ENCODE measurements around the gene PEPD. TPM values are rescaled to one million over a fixed set of nuclear protein-coding genes. Genes with fewer than 3 reads are reported as not detected.

Gene PEPD
- total and polyA plus RNA-seq, 2 donors (not counting 3 experiments of a cell fraction or from before 2014, with no cell fraction given): 73.7 to 126 TPM

DNA sequence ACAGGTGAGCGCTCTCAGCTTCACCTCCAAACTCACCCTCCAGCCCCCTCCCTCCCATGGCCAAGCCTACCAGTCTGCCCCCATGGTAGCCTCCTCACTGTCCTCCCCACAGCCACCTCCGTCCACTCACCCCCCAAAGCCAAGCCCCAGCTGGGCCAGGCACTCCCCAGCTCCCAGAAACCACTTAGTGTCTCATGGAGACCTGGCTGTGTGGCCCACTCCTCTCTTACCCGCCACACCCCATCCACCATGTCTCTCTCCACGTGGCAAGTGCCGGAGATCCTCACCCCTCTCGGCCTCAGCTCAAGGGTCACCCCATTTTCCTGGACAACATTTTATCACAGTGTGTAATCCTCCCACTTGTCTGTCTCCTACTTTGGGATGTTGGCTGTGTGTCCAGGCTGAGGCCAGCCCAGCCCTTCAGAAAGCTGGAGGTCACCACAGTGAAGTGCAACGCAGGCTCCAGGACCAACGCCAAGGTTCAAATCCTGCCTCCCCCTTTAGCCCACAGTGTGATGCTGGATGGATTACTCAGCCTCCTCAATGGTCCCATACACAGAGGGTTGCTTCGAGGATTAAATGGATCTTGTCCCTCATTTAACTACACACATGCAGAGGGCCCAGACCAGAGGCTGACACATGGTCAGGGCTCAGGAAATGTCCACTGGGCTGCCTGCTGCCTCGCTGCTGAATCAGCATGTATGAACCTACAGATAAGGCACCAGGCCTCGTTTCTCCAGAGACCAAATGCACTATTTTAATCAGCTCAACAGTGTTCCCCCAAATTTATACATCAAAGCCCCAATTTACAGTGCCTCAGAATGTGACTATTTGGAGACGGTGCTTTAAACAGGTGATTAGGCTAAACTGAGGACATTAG lies 76.8 kb downstream of the PEPD start:
- H3K4me1 ChIP-seq (ENCODE audit: control insufficient read depth, extremely low read depth, insufficient read depth, low read length): no peaks in the 10 kb centered on the region
- H3K4me2 ChIP-seq (ENCODE audit: insufficient read depth, low read length): no peak overlapping the region
- H3K9me1 ChIP-seq (replicated peaks; ENCODE audit: control insufficient read depth, extremely low read depth, insufficient read depth, low read length): no peaks in the 10 kb centered on the region
- H3K36me3 ChIP-seq (ENCODE audit: control insufficient read depth in 2 of 2, extremely low read depth in 1 of 2, insufficient read depth in 2 of 2, low read length in 2 of 2): peaks cover 0 to 1% of the 10 kb centered on the region in 2 experiments
- dilution Hi-C loops (cut with MboI; ENCODE audit: extremely low pct_ligation_motif_present, low sequenced_read_pairs): no loop called here
- H3K79me2 ChIP-seq (ENCODE audit: control insufficient read depth, insufficient read depth, low read length): no peaks in the 10 kb centered on the region
- H4K20me1 ChIP-seq (replicated peaks; ENCODE audit: control insufficient read depth, extremely low read depth, insufficient read depth, low read length): no peaks in the 10 kb centered on the region
- POLR2A ChIA-PET: no interaction called here
- no peak for DNase-seq (ENCODE audit: low read depth, low spot score)
- intact Hi-C loops (cut with micrococcal nuclease): no loop called here
- TF ChIP-seq, protein P1, sequence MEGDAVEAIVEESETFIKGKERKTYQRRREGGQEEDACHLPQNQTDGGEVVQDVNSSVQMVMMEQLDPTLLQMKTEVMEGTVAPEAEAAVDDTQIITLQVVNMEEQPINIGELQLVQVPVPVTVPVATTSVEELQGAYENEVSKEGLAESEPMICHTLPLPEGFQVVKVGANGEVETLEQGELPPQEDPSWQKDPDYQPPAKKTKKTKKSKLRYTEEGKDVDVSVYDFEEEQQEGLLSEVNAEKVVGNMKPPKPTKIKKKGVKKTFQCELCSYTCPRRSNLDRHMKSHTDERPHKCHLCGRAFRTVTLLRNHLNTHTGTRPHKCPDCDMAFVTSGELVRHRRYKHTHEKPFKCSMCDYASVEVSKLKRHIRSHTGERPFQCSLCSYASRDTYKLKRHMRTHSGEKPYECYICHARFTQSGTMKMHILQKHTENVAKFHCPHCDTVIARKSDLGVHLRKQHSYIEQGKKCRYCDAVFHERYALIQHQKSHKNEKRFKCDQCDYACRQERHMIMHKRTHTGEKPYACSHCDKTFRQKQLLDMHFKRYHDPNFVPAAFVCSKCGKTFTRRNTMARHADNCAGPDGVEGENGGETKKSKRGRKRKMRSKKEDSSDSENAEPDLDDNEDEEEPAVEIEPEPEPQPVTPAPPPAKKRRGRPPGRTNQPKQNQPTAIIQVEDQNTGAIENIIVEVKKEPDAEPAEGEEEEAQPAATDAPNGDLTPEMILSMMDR (IDR thresholded peaks at IDR 0.05; ENCODE audit: extremely low read depth in 1 of 2, insufficient read depth in 1 of 2, low read depth in 1 of 2, low read length in 2 of 2): no peak
- no peak overlapping the region for H2AFZ ChIP-seq (ENCODE audit: low read depth, low read length)
- no peaks in the 10 kb centered on the region for H3K9me3 ChIP-seq (replicated peaks; ENCODE audit: control insufficient read depth, insufficient read depth, low read length)
- CTCF ChIA-PET: no interaction called here
- BruUV-seq (replicated peaks): no TSS peak
- H3K9ac ChIP-seq (replicated peaks; ENCODE audit: extremely low read depth, insufficient read depth, low read length): no peak overlapping the region
- no peaks in the 10 kb centered on the region for H3K27me3 ChIP-seq (ENCODE audit: control insufficient read depth in 2 of 2, insufficient read depth in 2 of 2, low read length in 2 of 2)
- no peak overlapping the region for H3K27ac ChIP-seq (ENCODE audit: insufficient read depth, low read depth, low read length)
- H3K4me3 ChIP-seq (replicated peaks in 1 of 3; ENCODE audit: insufficient read depth in 1 of 3, low read depth in 1 of 3, low read length in 3 of 3): no peak overlapping the region
- no peak for FAIRE-seq

DNA sequence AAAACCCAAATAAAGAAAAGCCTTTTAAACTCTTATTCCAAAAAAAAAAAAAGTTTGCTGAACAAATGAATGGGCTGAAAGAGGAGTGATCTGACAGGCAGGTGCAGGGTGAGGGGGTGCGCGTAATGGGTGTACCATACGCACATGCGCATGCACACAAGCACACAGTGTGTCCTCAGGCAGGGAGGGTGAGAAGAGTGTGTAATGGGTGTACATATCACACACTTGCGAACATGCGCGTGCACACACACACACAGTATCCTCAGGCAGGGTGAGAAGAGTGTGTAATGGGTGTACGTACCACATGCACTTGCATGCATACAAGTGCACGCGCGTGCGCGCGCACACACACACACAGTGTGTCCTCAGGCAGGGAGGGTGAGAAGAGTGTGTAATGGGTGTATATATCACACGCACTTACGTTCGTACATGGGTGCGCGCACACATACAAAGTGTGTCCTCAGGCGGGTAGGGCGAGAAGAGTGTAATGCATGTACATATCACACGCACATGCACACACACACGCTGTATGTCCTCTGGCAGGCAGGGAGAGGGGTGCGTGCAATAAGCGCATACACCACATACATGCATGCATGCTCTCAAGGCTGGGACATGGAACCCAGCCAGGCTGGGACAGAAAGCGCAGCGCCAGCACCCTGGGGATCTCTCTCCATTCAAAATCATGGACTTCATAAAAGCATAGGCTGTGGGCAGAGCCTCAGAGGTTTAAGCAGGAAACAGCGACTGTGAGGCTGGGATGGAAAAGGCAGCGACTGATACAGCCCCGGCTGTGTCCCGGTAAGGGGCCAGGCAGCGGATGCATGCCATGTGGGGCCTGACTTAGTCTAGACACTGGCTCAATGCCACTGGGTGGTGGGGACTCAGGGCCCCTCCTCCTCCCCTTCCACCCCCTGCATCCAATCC lies 77.7 kb downstream of the PEPD start:
- Histone ChIP-seq H3K9me3 (replicated peaks; ENCODE audit: control insufficient read depth, insufficient read depth, low read length) (no peaks in the 10 kb centered on the region), H3K36me3 (ENCODE audit: control insufficient read depth in 2 of 2, extremely low read depth in 1 of 2, insufficient read depth in 2 of 2, low read length in 2 of 2) (peaks cover 0 to 1% of the 10 kb centered on the region in 2 experiments), H3K27me3 (ENCODE audit: control insufficient read depth in 2 of 2, insufficient read depth in 2 of 2, low read length in 2 of 2) (no peaks in the 10 kb centered on the region), H3K4me3 (replicated peaks in 1 of 3; ENCODE audit: insufficient read depth in 1 of 3, low read depth in 1 of 3, low read length in 3 of 3) (no peak overlapping the region), H4K20me1 (replicated peaks; ENCODE audit: control insufficient read depth, extremely low read depth, insufficient read depth, low read length) (no peaks in the 10 kb centered on the region), H3K4me1 (ENCODE audit: control insufficient read depth, extremely low read depth, insufficient read depth, low read length) (no peaks in the 10 kb centered on the region), H3K79me2 (ENCODE audit: control insufficient read depth, insufficient read depth, low read length) (no peaks in the 10 kb centered on the region), H3K27ac (ENCODE audit: insufficient read depth, low read depth, low read length) (no peak overlapping the region), H3K9ac (replicated peaks; ENCODE audit: extremely low read depth, insufficient read depth, low read length) (no peak overlapping the region), H3K9me1 (replicated peaks; ENCODE audit: control insufficient read depth, extremely low read depth, insufficient read depth, low read length) (no peaks in the 10 kb centered on the region), H2AFZ (ENCODE audit: low read depth, low read length) (no peak overlapping the region), H3K4me2 (ENCODE audit: insufficient read depth, low read length) (no peak overlapping the region)
- FAIRE-seq: no peak
- no peak for DNase-seq (ENCODE audit: low read depth, low spot score)
- TF ChIP-seq POLR2AphosphoS5 (IDR thresholded peaks at IDR 0.05; ENCODE audit: insufficient read depth, low read depth, low read length): no peak
- TF ChIP-seq, protein P1 (IDR thresholded peaks at IDR 0.05; ENCODE audit: extremely low read depth in 1 of 2, insufficient read depth in 1 of 2, low read depth in 1 of 2, low read length in 2 of 2): no peak
- no peak for TF ChIP-seq EZH2 (IDR thresholded peaks at IDR 0.05; ENCODE audit: borderline replicate concordance, low read depth, low read length, severe bottlenecking)
- no peak for TF ChIP-seq MYC (IDR thresholded peaks at IDR 0.05; ENCODE audit: low read depth, low read length)
- TF ChIP-seq, protein P2, sequence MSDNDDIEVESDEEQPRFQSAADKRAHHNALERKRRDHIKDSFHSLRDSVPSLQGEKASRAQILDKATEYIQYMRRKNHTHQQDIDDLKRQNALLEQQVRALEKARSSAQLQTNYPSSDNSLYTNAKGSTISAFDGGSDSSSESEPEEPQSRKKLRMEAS (IDR thresholded peaks at IDR 0.05; ENCODE audit: insufficient read depth, insufficient read length): no peak
- no peak for TF ChIP-seq JUN (IDR thresholded peaks at IDR 0.05; ENCODE audit: borderline replicate concordance, insufficient read depth, insufficient read length, low read depth)
- TF ChIP-seq FOS (IDR thresholded peaks at IDR 0.05; ENCODE audit: borderline replicate concordance, insufficient read depth, low read length): no peak
- TF ChIP-seq GATA2 (IDR thresholded peaks at IDR 0.05; ENCODE audit: insufficient read depth, insufficient read length, low read depth, low read length): no peak
- TF ChIP-seq POLR2A (IDR thresholded peaks at IDR 0.05; ENCODE audit: low read depth, low read length): no peak
- BruUV-seq (replicated peaks): no TSS peak
- ChIA-PET CTCF (no interaction called here), POLR2A (no interaction called here)
- dilution Hi-C loops (cut with MboI; ENCODE audit: extremely low pct_ligation_motif_present, low sequenced_read_pairs): no loop called here
- intact Hi-C loops (cut with micrococcal nuclease): no loop called here
